ENCODE measurements around the gene PRDM10. TPM values are rescaled to one million over a fixed set of nuclear protein-coding genes. Genes with fewer than 3 reads are reported as not detected.

The PRDM10 gene
- total RNA-seq, 6 donors from 2014 or later: 6.8 to 13.9 (median 12.7) TPM

DNA sequence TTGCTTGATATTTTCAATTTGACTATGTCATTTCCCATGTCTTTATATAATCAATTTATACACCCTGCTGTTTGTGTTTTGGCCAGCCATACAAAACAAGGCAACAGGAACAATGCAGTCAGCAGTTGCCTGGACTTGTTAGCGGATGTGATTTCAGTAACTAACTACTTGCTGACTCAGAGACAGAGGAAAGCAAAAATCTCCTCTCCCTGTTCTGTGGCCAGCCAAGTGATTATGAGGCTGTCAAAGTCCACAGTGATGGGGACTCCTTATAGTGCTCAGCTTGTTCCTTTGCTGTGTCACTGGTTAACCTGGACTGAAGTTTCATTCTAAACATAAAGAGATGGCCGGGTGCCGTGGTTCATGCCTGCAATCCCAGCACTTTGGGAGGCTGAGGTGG, 34.4 kb upstream of the PRDM10 start:
- 81 to 83% methylated on average over 3 of the region's 3 CpGs for WGBS, 2 donors
- Histone ChIP-seq H3K27me3 (no peaks in the 10 kb centered on the region), H3K4me1 (peaks cover 0 to 3% (median 0%) of the 10 kb centered on the region in 4 donors), H3K27ac (no peak overlapping the region), H3K9me3 (no peaks in the 10 kb centered on the region), H3K4me3 (no peak overlapping the region), H3K36me3 (no peaks in the 10 kb centered on the region)
- ATAC-seq (ENCODE audit: low FRiP score in 2 of 2) (peak in 1 of 2 donors; percentile 55), DNase-seq (no peak)
- TF ChIP-seq POLR2AphosphoS5 (IDR thresholded peaks at IDR 0.05): no peak
- TF ChIP-seq POLR2A (IDR thresholded peaks at IDR 0.05): no peak
- TF ChIP-seq EP300 (IDR thresholded peaks at IDR 0.05): no peak
- TF ChIP-seq, protein P1, sequence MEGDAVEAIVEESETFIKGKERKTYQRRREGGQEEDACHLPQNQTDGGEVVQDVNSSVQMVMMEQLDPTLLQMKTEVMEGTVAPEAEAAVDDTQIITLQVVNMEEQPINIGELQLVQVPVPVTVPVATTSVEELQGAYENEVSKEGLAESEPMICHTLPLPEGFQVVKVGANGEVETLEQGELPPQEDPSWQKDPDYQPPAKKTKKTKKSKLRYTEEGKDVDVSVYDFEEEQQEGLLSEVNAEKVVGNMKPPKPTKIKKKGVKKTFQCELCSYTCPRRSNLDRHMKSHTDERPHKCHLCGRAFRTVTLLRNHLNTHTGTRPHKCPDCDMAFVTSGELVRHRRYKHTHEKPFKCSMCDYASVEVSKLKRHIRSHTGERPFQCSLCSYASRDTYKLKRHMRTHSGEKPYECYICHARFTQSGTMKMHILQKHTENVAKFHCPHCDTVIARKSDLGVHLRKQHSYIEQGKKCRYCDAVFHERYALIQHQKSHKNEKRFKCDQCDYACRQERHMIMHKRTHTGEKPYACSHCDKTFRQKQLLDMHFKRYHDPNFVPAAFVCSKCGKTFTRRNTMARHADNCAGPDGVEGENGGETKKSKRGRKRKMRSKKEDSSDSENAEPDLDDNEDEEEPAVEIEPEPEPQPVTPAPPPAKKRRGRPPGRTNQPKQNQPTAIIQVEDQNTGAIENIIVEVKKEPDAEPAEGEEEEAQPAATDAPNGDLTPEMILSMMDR (IDR thresholded peaks at IDR 0.05): no peak

DNA sequence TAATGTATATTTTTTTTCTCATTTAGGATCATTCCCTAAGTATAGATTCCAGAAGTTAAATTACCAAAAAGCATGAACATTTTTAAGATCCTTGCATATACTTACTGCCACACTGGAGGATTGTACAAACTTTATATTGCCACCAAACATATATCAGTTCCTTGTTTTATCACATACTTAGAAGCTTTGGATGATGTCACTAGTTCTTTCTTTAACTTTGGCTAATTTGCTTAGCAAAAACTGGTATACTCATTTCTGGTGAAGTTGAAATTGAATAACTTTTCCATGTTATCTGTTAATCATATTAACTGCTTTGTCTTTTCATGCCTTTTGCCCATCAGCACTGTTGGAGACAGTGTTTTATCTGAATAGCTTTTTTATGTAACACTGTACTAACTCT, 31.6 kb upstream of the PRDM10 start:
- Histone ChIP-seq H3K27ac (no peak overlapping the region), H3K4me1 (no peaks in the 10 kb centered on the region), H3K4me3 (no peak overlapping the region), H3K9me3 (no peaks in the 10 kb centered on the region), H3K36me3 (no peaks in the 10 kb centered on the region), H3K27me3 (no peaks in the 10 kb centered on the region)
- no peak for TF ChIP-seq POLR2A (IDR thresholded peaks at IDR 0.05)
- TF ChIP-seq, protein P1 (IDR thresholded peaks at IDR 0.05): no peak
- TF ChIP-seq EP300 (IDR thresholded peaks at IDR 0.05): no peak
- TF ChIP-seq POLR2AphosphoS5 (IDR thresholded peaks at IDR 0.05): no peak
- DNase-seq: no peak
- ATAC-seq (ENCODE audit: low FRiP score in 2 of 2): no peak

DNA sequence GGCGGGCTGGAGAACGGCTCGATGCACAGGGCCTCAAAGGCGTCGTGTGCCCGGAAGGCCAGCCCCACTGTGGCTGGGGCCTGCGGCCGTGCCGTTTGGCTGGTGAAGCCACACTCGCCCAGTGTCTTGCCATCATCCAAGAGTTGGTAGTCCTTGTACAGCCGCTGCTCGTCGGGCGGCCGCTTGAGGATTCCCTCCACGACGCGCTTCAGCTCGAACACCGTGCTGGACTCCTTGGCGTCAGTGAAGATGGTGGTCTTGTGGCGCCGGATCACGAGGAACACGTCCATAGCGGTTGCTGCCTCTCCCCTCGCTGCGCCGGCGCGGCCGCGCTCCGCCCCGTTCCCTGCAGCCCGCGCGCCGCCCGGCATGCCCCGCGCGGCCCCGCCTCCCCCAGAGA, 30.3 kb upstream of the PRDM10 start:
- Histone ChIP-seq H3K4me1 (no peaks in the 10 kb centered on the region), H3K27me3 (no peaks in the 10 kb centered on the region), H3K36me3 (no peaks in the 10 kb centered on the region), H3K9me3 (no peaks in the 10 kb centered on the region), H3K4me3 (no peak overlapping the region), H3K27ac (no peak overlapping the region)
- ATAC-seq (ENCODE audit: low FRiP score in 2 of 2) (no peak), DNase-seq (peak in 1 of 2 donors; percentile 80)
- 90 to 94% methylated on average over 37 to 44 of the region's 44 CpGs for WGBS, 2 donors
- TF ChIP-seq EP300 (IDR thresholded peaks at IDR 0.05): no peak
- TF ChIP-seq, protein P1 (IDR thresholded peaks at IDR 0.05): no peak
- TF ChIP-seq POLR2A (IDR thresholded peaks at IDR 0.05): no peak
- no peak for TF ChIP-seq POLR2AphosphoS5 (IDR thresholded peaks at IDR 0.05)

DNA sequence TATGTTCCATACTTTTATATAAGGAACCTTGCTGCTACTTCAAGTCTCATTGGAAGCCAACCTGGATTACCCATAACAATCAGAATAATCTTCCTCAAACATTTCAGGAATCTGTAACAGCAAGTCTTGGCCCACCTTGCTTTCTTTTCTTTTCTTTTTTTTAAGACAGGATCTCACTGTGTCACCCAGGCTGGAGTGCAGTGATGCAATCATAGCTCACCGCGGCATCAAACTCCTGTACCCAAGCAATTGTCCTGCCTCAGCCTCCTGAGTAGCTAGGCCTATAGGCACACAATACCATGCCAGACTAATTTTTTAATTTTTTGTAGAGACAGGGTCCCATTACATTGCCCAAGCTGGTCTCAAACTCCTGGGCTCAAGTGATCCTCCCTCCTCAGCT, 29.3 kb upstream of the PRDM10 start:
- H3K4me3 ChIP-seq: no peak overlapping the region
- no peaks in the 10 kb centered on the region for H3K27me3 ChIP-seq
- H3K36me3 ChIP-seq: no peaks in the 10 kb centered on the region
- H3K4me1 ChIP-seq: no peaks in the 10 kb centered on the region
- TF ChIP-seq EP300 (IDR thresholded peaks at IDR 0.05) (no peak), POLR2AphosphoS5 (IDR thresholded peaks at IDR 0.05) (no peak), POLR2A (IDR thresholded peaks at IDR 0.05) (no peak)
- TF ChIP-seq, protein P1 (IDR thresholded peaks at IDR 0.05): no peak
- ATAC-seq (ENCODE audit: low FRiP score in 2 of 2): no peak
- no peak for DNase-seq
- WGBS, 2 donors: 67 to 71% methylated on average over 2 of the region's 2 CpGs
- H3K27ac ChIP-seq: no peak overlapping the region
- H3K9me3 ChIP-seq: no peaks in the 10 kb centered on the region

DNA sequence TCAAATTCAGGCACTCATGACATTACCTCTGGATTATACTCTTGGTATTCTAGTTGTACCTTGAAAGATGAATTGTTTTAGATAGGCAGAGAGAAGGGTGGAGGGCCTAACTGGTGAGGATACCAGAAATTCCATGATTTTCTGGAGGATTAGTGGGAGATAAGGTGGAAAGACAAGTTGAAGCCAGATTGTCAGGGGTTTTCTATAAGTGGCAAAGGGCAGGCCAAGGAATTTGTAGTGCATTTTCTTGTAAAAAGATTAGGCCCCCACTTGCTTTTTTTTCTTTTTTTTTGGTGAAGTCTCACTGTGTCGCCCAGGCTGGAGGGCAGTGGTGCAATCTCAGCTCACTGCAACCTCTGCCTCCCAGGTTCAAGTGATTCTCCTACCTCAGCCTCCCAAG, 28.4 kb upstream of the PRDM10 start:
- no peak for ATAC-seq (ENCODE audit: low FRiP score in 2 of 2)
- Histone ChIP-seq H3K4me1 (no peaks in the 10 kb centered on the region), H3K36me3 (no peaks in the 10 kb centered on the region), H3K27ac (no peak overlapping the region), H3K9me3 (no peaks in the 10 kb centered on the region), H3K27me3 (no peaks in the 10 kb centered on the region), H3K4me3 (no peak overlapping the region)
- no peak for TF ChIP-seq POLR2A (IDR thresholded peaks at IDR 0.05)
- TF ChIP-seq, protein P1 (IDR thresholded peaks at IDR 0.05): no peak
- TF ChIP-seq POLR2AphosphoS5 (IDR thresholded peaks at IDR 0.05): no peak
- TF ChIP-seq EP300 (IDR thresholded peaks at IDR 0.05): no peak
- DNase-seq: no peak
- WGBS, 2 donors: 56 to 69% methylated on average over 1 of the region's 1 CpG
